Endothelial cell of umbilical vein (primary cell): ENCODE measurements around the gene ERCC1.

Experiments
- CTCF ChIP-seq, 2 donors: IDR thresholded peaks; 1 replicate in 1 of 2; 2 replicates in 1 of 2; pipeline ENCODE4 v1.5.1; 2011; ENCODE audit warnings: low read length in 2 of 2, mild to moderate bottlenecking in 2 of 2, moderate library complexity in 2 of 2, control low read depth in 1 of 2, inconsistent platforms in 1 of 2, low read depth in 1 of 2; ENCODE audit not compliant: insufficient read depth in 1 of 2; ENCODE audit errors: extremely low read depth in 1 of 2
- EZH2 ChIP-seq: IDR thresholded peaks from 2 replicates; pipeline ENCODE4 v1.6.1; 2012; ENCODE audit warnings: borderline replicate concordance, low read depth, mild to moderate bottlenecking, moderate library complexity, low read length, inconsistent platforms; ENCODE audit not compliant: severe bottlenecking
- MYC ChIP-seq: IDR thresholded peaks from one replicate; pipeline ENCODE4 v1.6.1; 2011; ENCODE audit warnings: mild to moderate bottlenecking, low read depth, low read length
- POLR2A ChIP-seq: IDR thresholded peaks from 2 replicates; pipeline ENCODE4 v1.6.1; 2012; ENCODE audit warnings: low read depth, mild to moderate bottlenecking, control low read depth, low read length

GRCh38 chr19:45467456-45468158 lies 43.9 kb upstream of the ERCC1 start, which contains the start of gene FOSB:
- TF ChIP-seq CTCF (IDR thresholded peaks at IDR 0.05; ENCODE audit: extremely low read depth in 1 of 2, insufficient read depth in 1 of 2, low read depth in 1 of 2, low read length in 2 of 2) (no peak), POLR2A (peak; percentile 59), EZH2 (no peak), MYC (no peak)
